Fibroblast of villous mesenchyme (primary cell): ENCODE results near the gene SLC27A4. TPM values are rescaled to one million over a fixed set of nuclear protein-coding genes. Genes with fewer than 3 reads are reported as not detected.

Source experiments
- DNase-seq: peaks from one replicate; pipeline ENCODE4 v3.0.0-alpha.2; 2010; ENCODE audit warnings: low read depth
- H3K4me3 ChIP-seq: 2 replicates; pipeline ENCODE4 v1.5.1; 2011; ENCODE audit warnings: low read depth, mild to moderate bottlenecking, low read length
- CTCF ChIP-seq: IDR thresholded peaks from 2 replicates; pipeline ENCODE4 v1.5.1; 2012; ENCODE audit warnings: low read depth, mild to moderate bottlenecking, low read length; ENCODE audit not compliant: insufficient read depth
- total RNA-seq: library from RNA; depleted of rRNA; stranded (reverse); fragments of >200 nt; gene quantifications from 2 replicates; pipeline ENCODE4 v1.2.3, GENCODE V29; 2012

The SLC27A4 gene
- total RNA-seq, 1 donor: 22.9 TPM

GRCh38 chr9:128390813-128391711, 50.7 kb downstream of the SLC27A4 start:
- no peak overlapping the region for H3K4me3 ChIP-seq
- TF ChIP-seq CTCF: no peak
- no peak for DNase-seq

GRCh38 chr9:128391956-128392301, 51.6 kb downstream of the SLC27A4 start:
- H3K4me3 ChIP-seq: no peak overlapping the region
- no peak for DNase-seq
- TF ChIP-seq CTCF: no peak

- no peak overlapping the region for H3K4me3 ChIP-seq
- DNase-seq: no peak
- no peak for TF ChIP-seq CTCF
Measured at GRCh38 chr9:128392302-128393144, 52.2 kb downstream of the SLC27A4 start.

GRCh38 chr9:128393145-128393775, 52.9 kb downstream of the SLC27A4 start:
- TF ChIP-seq CTCF: no peak
- no peak for DNase-seq
- no peak overlapping the region for H3K4me3 ChIP-seq

- no peak overlapping the region for H3K4me3 ChIP-seq
- no peak for DNase-seq
- no peak for TF ChIP-seq CTCF
Measured at GRCh38 chr9:128393970-128394369, 53.6 kb downstream of the SLC27A4 start.

GRCh38 chr9:128394379-128395168, 54.2 kb downstream of the SLC27A4 start:
- no peak for TF ChIP-seq CTCF
- H3K4me3 ChIP-seq: no peak overlapping the region
- DNase-seq: no peak
